GM12878 (cell line): Measurements from ENCODE around the gene ZNF48. TPM values are rescaled to one million over a fixed set of nuclear protein-coding genes. Genes with fewer than 3 reads are reported as not detected.

Source experiments
- ATAC-seq: fragments of 200-7000 bp; cut with Tn5 transposase; 3 replicates; pipeline ENCODE4 v1.9.1; 2020; ENCODE audit warnings: mild to moderate bottlenecking, moderate library complexity
- BruUV-seq: library from RNA; stranded (reverse); fragments of 400-500 nt; replicated peaks from 2 replicates; lab custom pipeline; 2021; lab: Mats Ljungman, UMichigan
- CTCF ChIA-PET: fragments of 300-600 bp; sonication (Branson Sonifier 250); formaldehyde crosslinking; extraction: SDS; loops from one replicate; lab custom pipeline; 2021; ENCODE audit warnings: inconsistent platforms; lab: Yijun Ruan, JAX
- POLR2A ChIA-PET: fragments of 350-600 bp; formaldehyde crosslinking; extraction: SDS; loops from one replicate; lab custom pipeline; 2021; ENCODE audit warnings: inconsistent platforms; lab: Charles Lee
- RAD21 ChIA-PET: fragments of 300-600 bp; sonication (Branson Sonifier 250); formaldehyde crosslinking; loops from one replicate; lab custom pipeline; 2023; ENCODE audit warnings: antibody characterized with exemption; ENCODE audit not compliant: unreplicated experiment; lab: Charles Lee
- SMC1A ChIA-PET: fragments of 300-600 bp; sonication (Branson Sonifier 250); formaldehyde crosslinking; loops from one replicate; lab custom pipeline; 2023; ENCODE audit not compliant: unreplicated experiment, uncharacterized antibody; lab: Charles Lee
- DNase-seq: peaks from one replicate; pipeline ENCODE4 v3.0.0-alpha.2; 2011; ENCODE audit warnings: low read depth, low spot score
- FAIRE-seq: peaks from 3 replicates; lab custom pipeline; 2011; peaks lifted over from hg19 to GRCh38; lab: Jason Lieb, UNC
- H2AFZ ChIP-seq: 2 replicates; pipeline ENCODE4 v1.6.0; 2011; ENCODE audit warnings: low read depth, low read length, control low read depth; ENCODE audit not compliant: control insufficient read depth
- H3K27ac ChIP-seq: 2 replicates; pipeline ENCODE4 v1.5.1; 2011; ENCODE audit warnings: control low read depth; ENCODE audit not compliant: control insufficient read depth, insufficient read depth
- H3K27me3 ChIP-seq, 2 experiments: replicated peaks in 1 of 2; 2 replicates each; pipeline versions ENCODE4 v1.6.0 to v1.6.1; 2011; ENCODE audit warnings: low read length in 1 of 2; ENCODE audit not compliant: control insufficient read depth in 2 of 2, insufficient read depth in 2 of 2
- H3K36me3 ChIP-seq, 2 experiments: 2 replicates each; pipeline ENCODE4 v1.5.1; 2011; ENCODE audit warnings: low read length in 1 of 2; ENCODE audit not compliant: control insufficient read depth in 2 of 2, insufficient read depth in 2 of 2
- H3K4me1 ChIP-seq: 2 replicates; pipeline ENCODE4 v1.6.1; 2011; ENCODE audit warnings: mild to moderate bottlenecking, low read length, moderate library complexity, mixed read lengths; ENCODE audit not compliant: control insufficient read depth, insufficient read depth
- H3K4me2 ChIP-seq: 2 replicates; pipeline ENCODE4 v1.6.0; 2011; ENCODE audit warnings: control low read depth; ENCODE audit not compliant: control insufficient read depth, insufficient read depth
- H3K4me3 ChIP-seq: fragments of 200-600 bp; sonication (generic); 2 replicates; pipeline ENCODE4 v1.5.1; 2016
- H3K79me2 ChIP-seq: 2 replicates; pipeline ENCODE4 v1.6.0; 2011; ENCODE audit warnings: low read length; ENCODE audit not compliant: control insufficient read depth, insufficient read depth
- H3K9ac ChIP-seq: 2 replicates; pipeline ENCODE4 v1.8.0; 2011; ENCODE audit warnings: low read length, control low read depth, mixed read lengths; ENCODE audit not compliant: control insufficient read depth, insufficient read depth
- H3K9me3 ChIP-seq: replicated peaks from 3 replicates; pipeline ENCODE4 v1.5.1; 2011; ENCODE audit warnings: mild to moderate bottlenecking, low read length; ENCODE audit not compliant: control insufficient read depth, insufficient read depth
- H4K20me1 ChIP-seq: 2 replicates; pipeline ENCODE4 v1.6.0; 2011; ENCODE audit not compliant: control insufficient read depth, insufficient read depth
- POLR2A ChIP-seq: IDR thresholded peaks from 2 replicates; pipeline ENCODE4 v1.6.1; 2011; ENCODE audit warnings: low read depth, mild to moderate bottlenecking, low read length
- WGBS: methylation state at CpG from one replicate; pipeline ENCODE4 v1.1.6; 2016; ENCODE audit warnings: low lambda C conversion rate; ENCODE audit not compliant: insufficient replicate concordance, insufficient coverage; ENCODE audit errors: missing lambda C conversion rate; 5-methylcytosine and 5-hydroxymethylcytosine counted together
- in situ Hi-C: fragments of 300-500 bp; cut with MboI; formaldehyde crosslinking; loops from 9 replicates; pipeline ENCODE4 v1.14.3; 2018; ENCODE audit warnings: mixed read lengths
- intact Hi-C: fragments of 100-400 bp; cut with micrococcal nuclease; formaldehyde crosslinking; loops from one replicate; pipeline ENCODE4 v1.14.2; 2022; ENCODE audit not compliant: unreplicated experiment
- polyA plus RNA-seq, 11 experiments: library from polyadenylated mRNA; depleted of rRNA in 4 of 11; unstranded in 6 of 11; stranded (reverse) in 5 of 11; fragments of >200 nt; fragmentation: Nextera tagmentation in 4 of 11; fragmentation: Illumina TruSeq in 1 of 11; extraction: Ambion mirVana in 4 of 11; extraction: Trizol in 1 of 11; gene quantifications; 1 replicate in 1 of 11; 2 replicates in 10 of 11; pipeline versions ENCODE4 v1.2.1 to v1.2.3, GENCODE V29; 2011 to 2016; ENCODE audit warnings: inconsistent platforms in 2 of 11, missing spikeins in 2 of 11, low read depth in 1 of 11
- total RNA-seq, 4 experiments: library from RNA; depleted of rRNA in 3 of 4; stranded (reverse); fragments of >200 nt in 3 of 4; fragmentation: Illumina TruSeq in 1 of 4; extraction: Trizol in 1 of 4; gene quantifications; 2 replicates each; pipeline versions ENCODE4 v1.2.1 to v1.2.3, GENCODE V29; 2013 to 2021
- TF ChIP-seq, protein P1 (sequence below): fragments of 450-650 bp; formaldehyde crosslinking; IDR thresholded peaks from 2 replicates; pipeline ENCODE4 v1.4.0; 2020; ENCODE audit warnings: mild to moderate bottlenecking, moderate library complexity

ZNF48 gene
- total and polyA plus RNA-seq, 10 of the 15 experiments (the other 5 are each of a cell fraction or from before 2014, with no cell fraction given) = 0.14 to 12.0 (median 4.2) TPM

DNA sequence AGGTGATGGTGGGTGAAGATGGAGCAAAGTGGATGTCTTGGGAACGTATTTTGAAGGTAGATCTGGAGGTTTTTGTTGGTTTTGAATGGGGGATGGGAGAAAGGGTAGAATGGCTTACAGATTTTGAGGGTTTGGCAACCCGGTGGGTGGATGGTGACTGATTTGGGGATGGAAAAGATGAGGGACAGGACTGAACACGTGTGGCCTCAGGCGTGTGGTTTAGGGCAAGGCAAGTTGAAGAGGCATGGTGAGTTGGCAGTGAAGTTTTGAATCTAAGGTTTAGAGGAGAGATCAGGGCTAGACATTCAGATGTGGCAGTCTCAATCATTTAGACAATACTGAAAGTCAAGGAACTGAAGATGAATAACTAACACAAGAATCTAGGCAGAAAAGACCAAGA is 39.6 kb downstream of the ZNF48 start:
- DNase-seq = no peak
- intact Hi-C loops = no loop called here
- H3K79me2 ChIP-seq = peaks cover 2% of the 10 kb centered on the region
- H3K27ac ChIP-seq = no peak overlapping the region
- H3K36me3 ChIP-seq = no peaks in the 10 kb centered on the region
- SMC1A ChIA-PET = no interaction called here
- RAD21 ChIA-PET = interaction anchor here (1.6 kb wide), 1 partner anchor 101 kb away, joined by 5 read pairs; the partner anchor contains the start of gene ZNF747
- no peak overlapping the region for H3K9ac ChIP-seq
- H3K27me3 ChIP-seq = no peaks in the 10 kb centered on the region
- no peaks in the 10 kb centered on the region for H3K9me3 ChIP-seq
- H4K20me1 ChIP-seq = no peaks in the 10 kb centered on the region
- no TSS peak for BruUV-seq
- ATAC-seq = no peak
- in situ Hi-C loops = no loop called here
- no peak overlapping the region for H3K4me2 ChIP-seq
- no peak overlapping the region for H2AFZ ChIP-seq
- FAIRE-seq = no peak
- TF ChIP-seq POLR2A = no peak
- TF ChIP-seq, protein P1, sequence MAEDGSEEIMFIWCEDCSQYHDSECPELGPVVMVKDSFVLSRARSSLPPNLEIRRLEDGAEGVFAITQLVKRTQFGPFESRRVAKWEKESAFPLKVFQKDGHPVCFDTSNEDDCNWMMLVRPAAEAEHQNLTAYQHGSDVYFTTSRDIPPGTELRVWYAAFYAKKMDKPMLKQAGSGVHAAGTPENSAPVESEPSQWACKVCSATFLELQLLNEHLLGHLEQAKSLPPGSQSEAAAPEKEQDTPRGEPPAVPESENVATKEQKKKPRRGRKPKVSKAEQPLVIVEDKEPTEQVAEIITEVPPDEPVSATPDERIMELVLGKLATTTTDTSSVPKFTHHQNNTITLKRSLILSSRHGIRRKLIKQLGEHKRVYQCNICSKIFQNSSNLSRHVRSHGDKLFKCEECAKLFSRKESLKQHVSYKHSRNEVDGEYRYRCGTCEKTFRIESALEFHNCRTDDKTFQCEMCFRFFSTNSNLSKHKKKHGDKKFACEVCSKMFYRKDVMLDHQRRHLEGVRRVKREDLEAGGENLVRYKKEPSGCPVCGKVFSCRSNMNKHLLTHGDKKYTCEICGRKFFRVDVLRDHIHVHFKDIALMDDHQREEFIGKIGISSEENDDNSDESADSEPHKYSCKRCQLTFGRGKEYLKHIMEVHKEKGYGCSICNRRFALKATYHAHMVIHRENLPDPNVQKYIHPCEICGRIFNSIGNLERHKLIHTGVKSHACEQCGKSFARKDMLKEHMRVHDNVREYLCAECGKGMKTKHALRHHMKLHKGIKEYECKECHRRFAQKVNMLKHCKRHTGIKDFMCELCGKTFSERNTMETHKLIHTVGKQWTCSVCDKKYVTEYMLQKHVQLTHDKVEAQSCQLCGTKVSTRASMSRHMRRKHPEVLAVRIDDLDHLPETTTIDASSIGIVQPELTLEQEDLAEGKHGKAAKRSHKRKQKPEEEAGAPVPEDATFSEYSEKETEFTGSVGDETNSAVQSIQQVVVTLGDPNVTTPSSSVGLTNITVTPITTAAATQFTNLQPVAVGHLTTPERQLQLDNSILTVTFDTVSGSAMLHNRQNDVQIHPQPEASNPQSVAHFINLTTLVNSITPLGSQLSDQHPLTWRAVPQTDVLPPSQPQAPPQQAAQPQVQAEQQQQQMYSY (CRISPR knock-in tag) = no peak
- H3K4me1 ChIP-seq = peaks cover 16% of the 10 kb centered on the region
- CTCF ChIA-PET = interaction anchor here (0.9 kb wide), 1 partner anchor 101 kb away, joined by 3 read pairs; no protein-coding TSS in a partner anchor
- POLR2A ChIA-PET = interaction anchor here (0.6 to 1.3 kb wide), 5 partner anchors 14 to 328 kb away, joined by 3 to 4 read pairs (median 3); no protein-coding TSS in a partner anchor
- WGBS = 47% methylated on average over 4 of the region's 4 CpGs
- H3K4me3 ChIP-seq = no peak overlapping the region
